GM19351 (cell line): ENCODE measurements around the gene CBLB.

Experiments
- ATAC-seq: cut with Tn5 transposase; IDR thresholded peaks from one replicate; pipeline ENCODE4 v1.9.1; 2021; ENCODE audit warnings: mild to moderate bottlenecking, moderate library complexity; ENCODE audit not compliant: unreplicated experiment

The CBLB gene

DNA sequence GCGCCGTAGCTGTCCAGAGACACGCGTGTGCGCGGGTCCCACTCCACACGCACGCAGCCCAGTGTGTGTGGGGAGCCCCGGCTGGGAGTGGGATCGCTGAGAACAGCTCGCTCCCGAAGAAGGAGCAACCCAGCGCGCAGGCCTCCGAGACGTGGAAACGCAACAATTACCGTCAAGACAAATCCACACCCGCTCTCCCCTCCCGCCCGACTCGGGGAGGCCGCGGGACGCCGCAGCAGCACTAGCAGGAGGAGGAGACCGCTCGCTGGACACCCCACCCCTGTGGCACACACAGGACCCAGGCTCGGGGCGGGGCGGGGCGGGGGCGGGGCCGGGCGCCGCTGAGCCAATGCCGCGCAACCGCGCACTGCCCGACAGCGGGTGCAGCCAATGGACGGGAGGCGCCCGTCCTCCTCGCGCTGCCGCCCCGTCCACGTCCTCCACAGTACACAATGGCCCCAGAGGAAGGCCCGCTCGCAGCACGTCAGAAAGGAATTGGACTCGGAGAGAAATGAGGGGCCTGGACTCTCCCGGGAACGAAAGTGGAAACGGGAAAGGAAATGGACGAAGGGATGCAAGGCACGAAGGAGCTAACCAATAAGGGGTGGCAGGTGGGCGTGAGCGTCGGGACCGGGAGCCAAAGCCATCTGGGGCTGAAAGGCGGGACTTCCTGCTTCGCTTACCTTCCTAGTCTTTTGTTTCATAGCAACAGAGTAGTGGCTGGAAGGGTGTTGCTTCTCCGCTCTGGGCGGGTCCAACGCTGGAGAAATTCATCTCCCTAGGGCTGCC is at the start of gene CBLB:
CBLB (minus strand) TSS at position 271 of the 789 bp plus-strand sequence. CDS start 1,435 bp downstream, outside the sequence.
- peak; percentile 77 for ATAC-seq

DNA sequence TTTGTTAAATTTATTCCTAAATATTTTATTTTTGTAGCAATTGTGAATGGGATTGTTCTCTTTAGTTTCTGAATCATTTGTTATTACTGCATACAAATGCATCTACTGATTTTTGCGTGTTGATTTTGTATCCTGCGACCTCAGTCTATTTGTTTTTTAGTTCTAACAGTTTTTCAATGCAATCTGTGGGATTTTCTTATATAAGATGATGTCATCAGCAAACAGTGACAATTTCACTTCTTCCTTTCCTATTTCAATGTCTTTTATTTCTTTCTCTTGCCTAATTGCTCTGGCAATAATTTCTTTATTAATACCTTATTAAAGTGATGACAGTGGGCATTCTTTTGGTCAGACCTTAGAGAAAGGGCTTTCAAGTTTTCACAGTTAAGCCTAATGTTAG is 48.0 kb upstream of the CBLB start:
- ATAC-seq = no peak

DNA sequence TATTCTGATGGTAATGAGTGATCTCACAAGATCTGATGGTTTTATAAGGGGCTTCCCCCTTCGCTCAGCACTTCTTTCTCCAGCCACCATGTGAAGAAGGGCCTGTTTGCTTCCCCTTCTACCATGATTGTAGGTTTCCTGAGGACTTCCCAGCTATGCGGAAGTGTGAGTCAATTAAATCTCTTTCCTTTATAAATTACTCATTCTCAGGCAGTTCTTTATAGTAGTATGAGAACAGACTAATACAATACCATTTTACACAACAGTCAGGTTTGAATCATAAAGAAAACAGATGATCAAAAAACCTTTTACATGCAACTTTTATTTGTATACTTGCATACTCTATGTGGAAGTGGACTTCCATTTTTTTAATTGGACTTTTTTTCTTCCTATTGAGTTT is 46.7 kb upstream of the CBLB start:
- ATAC-seq = no peak

DNA sequence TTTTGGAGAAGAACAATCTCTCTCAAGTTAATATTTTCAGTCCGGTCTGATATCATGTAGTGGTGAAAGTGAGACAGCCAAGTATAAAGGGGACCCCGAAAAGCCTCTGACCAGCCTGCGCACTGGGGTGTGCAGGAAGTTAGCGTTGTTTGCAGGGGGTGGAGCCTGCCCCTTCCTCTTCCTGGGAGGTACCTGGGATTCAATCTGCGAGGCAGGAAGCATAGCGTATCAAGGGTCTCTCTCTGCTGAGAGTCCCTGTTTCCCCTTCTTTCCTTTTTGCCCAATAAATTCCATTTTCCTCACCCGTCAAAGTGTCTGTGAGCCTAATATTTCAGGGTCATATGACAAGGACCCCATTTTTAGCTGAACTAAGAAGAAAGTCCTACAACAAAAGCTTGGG is 44.8 kb upstream of the CBLB start:
- ATAC-seq = no peak

DNA sequence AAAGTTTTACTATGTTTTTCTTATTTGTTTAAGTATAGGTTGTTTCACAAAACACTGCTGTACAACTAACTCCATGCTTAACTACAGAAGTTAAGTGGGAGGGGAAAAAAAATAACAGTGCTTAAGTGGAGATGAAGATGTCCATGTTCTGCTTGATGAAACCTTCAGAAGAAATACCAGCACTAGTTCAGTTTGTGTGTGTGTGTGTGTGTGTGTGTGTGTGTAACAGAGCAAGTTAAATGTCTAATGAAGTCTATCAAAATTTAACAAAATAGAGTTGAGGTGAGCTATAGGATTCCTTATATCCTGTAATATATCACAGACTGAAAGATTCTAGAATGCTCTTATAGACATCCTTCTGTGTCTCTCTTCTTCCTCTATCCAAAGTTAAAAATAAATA is 44.1 kb upstream of the CBLB start:
- ATAC-seq = no peak

DNA sequence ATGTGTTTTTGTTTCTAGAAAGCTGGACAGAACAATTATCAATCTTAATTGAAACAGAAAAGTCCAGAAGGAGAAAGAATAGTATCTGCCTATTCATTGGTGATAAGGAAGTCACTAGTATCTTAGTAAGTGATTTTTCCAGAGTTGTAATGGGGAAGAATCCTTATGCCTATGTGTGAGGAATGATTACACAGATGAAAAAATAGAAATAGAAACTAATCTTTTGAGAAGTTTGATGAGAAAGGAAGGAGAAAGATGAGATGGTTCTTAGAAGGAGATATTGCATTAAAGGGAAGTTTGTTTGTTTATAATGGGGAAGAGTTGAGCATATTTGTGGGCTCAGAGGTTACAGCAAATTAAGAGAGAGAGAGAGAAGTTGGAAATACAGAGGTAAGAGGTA is 42.7 kb upstream of the CBLB start:
- no peak for ATAC-seq

DNA sequence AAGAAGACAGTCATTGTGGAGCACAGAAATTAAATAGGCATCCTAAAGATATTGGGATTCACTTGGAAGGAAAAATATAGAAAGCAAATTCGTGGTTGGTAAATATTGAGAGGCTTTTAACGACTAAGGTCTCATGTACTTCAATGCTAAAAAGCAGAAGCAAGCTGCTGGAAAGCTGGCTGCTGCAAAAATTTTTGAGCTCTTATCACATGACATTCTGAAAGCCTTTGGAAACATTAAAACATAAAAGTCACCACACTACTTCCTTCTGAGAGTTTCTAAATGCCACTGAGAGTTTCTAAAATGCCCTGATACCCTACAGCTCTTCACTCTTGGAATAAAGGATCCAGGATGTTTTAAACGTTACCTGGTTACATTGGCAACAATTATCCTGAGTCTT is 39.0 kb upstream of the CBLB start:
- ATAC-seq = peak; percentile 72

DNA sequence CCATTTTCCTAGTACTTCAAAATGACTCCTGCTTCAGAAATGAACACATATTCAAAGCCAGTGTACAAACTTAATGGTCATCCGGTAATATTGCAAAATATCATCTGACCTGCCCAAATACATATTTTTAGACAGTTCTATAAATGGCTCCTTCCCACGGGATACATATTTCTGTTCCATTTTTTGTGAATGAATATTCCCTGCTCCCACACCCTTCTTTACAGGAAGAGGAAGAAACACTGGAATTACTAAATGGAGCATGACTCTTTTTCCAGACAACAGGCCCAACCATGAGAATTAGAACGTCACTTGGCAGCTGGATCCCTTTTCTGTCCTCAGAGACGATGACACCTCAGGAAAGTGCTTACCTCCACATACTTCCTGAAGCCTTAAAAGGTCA is 38.0 kb upstream of the CBLB start:
- ATAC-seq = no peak

DNA sequence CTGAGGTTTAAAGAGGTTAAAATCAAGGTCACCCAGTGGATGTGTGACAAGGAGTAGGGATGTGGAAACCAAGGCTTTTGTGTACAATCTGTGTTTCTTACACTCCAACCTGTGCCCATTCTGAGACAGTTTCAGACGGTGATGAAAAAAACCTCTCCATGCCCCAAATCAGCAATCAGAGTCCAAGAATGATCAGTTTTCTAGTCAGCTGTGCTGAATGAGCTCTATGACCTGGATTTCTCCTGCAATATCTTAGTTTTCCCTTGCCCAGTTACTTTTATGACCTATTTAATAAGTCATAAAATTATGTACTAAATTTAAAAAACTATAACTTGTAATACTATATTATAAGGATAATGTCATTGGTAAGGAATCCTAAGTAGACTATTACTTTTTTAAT is 37.5 kb upstream of the CBLB start:
- ATAC-seq = no peak

DNA sequence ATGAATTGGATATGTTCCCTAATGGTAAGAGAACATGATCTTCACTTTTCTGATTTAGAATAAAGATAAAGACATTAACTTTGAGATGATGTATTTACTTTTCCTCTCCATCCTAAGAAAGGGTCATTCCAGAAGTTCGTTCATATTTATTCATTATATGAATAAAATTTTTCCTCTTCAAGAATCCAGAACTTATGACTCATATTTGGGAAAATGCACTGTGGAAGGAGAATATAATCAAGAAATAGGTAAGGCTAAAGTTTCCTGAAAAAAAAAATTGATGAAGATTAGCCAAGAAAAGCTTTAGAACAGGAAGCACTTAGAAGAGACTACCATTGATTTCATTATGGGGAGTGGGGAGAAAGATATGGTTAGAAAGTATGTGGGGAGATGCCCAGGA is 36.5 kb upstream of the CBLB start:
- ATAC-seq = no peak

DNA sequence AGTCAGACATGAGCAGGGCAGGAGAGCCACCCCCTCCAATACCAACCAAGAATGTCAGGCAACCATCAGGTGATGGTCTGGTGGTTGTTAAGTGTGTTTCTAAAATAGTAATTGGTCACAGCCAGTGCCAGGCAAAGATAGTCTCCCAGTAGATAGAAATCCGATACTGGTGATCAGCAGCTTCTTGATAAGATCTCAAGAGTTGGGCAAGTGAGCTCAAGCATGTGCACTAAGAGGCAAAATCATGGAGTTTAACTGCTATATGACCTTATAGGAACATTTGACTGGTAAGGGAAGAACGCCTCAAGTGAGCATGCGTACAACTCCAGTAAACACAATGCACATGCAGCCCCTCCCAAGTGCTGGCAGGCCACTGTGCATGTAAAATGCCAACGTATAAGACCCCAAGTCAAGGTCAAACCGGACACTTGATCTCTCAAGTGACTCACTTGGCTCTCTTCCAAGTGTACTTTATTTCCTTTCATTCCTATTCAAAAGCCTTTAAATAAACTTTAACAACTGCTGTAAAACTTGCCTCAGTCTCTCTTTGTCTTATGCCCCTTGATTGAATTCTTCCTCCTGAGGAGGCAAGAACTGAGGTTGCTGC is 36.0 kb upstream of the CBLB start:
- no peak for ATAC-seq

DNA sequence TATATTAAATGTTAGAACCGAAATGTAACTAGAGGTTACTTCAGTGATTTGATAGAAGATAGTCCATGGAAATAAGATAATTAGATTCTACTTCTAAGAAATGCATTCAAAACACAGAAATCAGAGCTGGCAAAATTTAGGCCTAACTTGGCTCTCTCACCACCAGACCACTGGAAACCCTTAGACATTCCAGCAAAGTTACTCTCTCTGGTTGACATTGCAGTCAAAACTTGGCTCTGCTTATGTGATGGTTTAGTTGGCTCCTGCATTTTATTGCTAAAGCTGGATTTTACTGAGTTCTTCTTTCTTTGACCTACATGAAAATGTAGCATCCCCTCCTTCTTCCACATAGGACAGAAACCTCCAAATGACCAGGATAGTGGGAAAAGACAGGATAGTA is 35.4 kb upstream of the CBLB start:
- no peak for ATAC-seq

DNA sequence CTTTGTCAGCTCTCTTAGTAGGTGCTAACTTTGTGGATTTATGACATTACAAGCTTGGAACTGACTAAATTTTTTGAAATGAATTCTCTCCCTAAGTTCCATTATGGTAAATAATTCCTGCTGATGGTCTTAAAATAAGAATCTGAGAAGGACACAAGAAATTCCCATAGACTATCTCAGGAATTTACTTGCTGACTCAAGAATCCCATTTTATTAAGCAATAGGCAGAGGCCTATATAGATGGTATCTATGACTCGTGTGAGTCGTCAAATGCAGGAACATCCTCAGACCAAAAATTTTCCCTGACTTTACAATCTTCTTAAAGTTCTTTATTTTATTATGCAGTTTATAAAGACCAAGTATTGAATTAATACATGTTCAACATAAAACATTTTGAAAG is 30.7 kb upstream of the CBLB start:
- ATAC-seq = no peak

DNA sequence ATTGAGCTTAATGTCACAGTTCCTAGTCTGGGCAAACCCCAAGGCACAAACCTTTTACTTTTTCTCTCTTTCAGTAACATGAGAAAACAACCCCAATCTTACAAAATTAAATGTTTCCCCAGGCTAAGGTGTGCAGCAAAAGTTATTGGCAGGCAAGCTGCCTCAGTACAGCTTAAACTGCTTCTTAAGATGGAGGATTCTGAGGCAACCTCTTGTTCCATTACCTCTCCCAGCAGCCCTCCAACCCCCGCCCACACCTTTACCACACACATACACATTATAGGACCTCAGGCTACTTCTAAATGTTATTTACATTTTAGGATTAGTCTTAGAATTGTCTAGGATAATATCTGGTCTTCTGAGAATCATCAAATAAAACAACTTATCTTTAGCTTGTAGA is 22.3 kb upstream of the CBLB start:
- no peak for ATAC-seq

DNA sequence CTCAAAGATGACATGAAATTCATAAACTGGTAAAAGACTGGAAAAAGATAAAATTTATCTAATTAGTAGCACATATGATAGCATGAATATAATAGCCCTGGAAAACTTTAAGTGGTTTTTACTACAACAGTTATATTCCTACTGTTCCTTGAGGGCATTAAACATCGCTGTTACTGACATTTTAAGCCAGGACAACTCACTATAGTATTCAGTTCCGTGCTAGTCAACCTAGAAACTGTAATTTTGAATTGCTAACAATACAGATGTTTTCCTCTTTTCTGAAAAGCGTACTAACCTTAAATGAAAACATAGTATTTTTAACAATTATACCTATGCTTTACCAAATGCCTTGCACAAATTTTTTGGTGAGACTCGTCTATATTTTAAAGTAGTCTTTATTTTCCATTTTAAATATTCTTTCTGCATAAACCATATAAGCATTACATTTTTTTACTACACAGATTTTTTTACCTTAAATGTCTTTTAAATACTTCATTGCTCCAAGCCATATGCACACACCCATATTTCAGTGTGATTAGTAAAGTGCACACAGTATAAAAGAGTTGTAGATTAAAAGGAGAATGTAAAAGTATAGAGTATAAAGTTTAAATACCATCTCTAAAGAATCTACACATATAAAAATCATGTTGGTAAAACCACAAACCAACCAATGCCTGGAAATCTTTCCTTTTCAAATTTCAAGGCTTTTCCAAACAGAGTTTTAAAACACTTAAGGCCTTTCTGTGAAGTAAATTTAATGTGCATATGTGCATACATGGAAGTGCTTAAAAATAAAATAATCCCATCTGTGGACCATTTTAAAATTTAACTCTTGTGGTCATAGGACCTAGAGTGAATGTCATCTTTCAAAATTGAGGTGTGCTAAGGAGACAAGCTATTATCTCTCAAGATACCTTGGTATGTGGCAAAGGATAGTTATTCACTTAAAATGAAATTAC is 20.1 kb upstream of the CBLB start:
- no peak for ATAC-seq

DNA sequence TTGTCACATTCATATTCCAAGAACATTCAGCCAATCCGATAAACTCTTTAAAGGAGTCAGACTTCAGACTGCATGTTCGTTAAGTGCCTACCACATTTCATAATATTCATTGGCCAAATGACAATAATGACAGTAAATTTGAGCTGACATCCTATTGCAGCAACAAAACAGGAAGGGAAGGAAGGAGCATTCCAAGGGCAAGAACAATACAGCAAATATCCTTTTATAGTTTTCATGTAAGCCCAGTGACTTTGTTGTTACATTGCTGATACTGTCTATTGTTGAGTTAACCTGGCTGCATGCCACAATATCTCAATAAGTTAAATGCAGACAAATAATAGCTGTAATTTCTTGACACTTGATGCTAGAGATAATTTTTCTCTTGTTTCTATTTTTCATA is 16.4 kb upstream of the CBLB start:
- ATAC-seq = no peak

DNA sequence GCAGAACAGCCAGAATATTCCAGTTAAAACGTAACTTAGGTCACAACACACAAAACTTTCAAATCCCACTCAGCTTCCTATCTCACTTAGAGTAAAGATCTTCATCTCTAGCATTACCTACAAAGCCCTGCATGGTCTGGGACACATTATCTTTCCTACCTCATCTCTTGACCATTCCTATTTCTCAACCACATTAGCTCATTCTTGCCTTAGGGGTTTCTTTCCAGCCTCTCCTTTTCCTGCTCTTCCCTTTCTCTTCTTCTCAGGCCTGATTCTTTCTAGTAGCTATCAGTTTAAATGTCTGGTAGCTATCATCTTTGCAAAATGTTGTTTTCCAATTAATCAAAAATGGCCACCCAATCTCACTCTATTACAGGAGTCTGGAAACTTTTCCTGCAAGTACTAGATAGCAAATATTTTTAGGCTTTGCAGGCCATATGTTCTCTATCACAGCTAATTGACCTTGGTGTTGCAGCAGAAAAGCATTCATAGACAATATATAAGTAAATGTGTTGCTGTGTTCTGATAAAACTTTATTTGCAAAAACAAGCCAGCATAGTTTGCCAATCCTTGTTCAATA is 15.1 kb upstream of the CBLB start:
- no peak for ATAC-seq

DNA sequence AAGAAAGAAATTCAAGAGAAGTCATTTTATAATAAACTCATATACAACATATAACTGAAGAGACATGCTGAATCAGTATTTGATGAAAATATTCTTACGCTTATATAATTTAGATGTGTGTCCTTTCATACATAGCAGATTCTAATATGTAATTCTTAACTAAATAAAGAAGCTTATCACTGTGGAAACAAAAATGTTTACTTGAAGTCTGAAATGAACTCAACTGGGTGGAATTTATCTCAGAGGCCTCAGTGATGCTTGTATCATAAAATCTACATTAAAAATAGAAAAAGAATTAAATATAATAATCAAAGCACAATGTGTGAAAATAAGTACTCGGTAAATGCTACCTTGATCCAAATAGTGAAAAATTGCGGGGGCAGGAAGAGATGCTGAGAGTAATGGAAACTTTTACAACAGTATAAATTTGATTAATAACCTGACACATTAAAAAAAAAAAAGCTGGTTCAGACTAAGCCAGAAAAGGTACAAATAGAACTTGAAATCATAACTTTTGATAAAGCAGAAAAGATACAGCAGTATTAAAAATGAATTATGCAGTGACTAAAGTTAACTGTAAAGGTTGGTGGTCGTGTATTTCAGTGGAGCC is 12.0 kb upstream of the CBLB start:
- ATAC-seq = no peak

DNA sequence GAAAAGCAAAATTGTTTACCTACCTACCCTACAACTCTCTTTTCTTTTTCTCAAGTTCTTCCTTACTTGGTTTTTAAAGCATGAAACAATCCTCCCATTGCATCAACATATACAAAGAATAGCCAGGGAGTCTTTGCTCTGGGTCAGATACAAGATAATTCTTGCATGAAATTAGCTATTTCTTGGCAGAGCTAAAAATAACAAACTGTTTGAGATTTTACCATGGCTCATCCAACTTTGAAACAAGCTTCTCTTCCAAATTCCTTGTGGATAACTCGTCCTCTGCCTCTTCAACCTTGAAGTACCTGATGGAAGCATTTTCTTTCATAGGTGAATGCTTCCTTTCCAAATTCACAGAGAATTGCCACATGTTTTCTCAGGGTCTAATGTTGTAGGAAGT is 9.2 kb upstream of the CBLB start:
- ATAC-seq = no peak

DNA sequence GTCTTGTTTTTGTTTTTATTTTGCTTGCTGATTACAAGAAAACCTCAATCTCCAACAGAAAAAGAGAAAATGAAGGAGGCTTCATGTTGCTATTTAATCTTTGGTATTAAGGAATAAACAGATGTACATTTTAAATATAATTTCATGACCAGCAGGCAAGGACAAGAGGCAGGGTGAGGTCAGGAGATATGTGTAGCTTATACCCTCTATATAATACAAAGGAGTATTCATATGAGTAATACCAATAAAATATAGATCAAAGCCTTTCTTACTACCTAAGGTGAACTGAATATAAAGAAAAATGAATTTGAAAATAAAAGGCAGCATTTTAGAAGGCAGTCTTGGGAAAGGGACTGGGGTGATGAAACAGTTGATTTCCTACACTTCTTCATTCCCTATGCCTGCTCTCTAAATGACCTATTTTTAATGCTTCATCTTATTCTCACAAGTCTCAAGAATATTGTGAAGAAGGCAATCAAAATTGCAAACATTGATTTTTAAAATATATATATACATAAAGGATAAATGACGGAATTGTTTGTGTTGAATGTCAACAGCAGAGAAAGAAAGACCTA is 8.6 kb upstream of the CBLB start:
- ATAC-seq = peak; percentile 35
